ENCODE measurements around the gene HPSE2. TPM values are rescaled to one million over a fixed set of nuclear protein-coding genes. Genes with fewer than 3 reads are reported as not detected.

The HPSE2 gene
- polyA plus RNA-seq, 1 of the 3 experiments (the other 2 are of a cell fraction) = not detected

GRCh38 chr10:99045671-99046070, 190.0 kb downstream of the HPSE2 start:
- ChIA-PET CTCF (no interaction called here), POLR2A (no interaction called here)
- Histone ChIP-seq H2AFZ (ENCODE audit: low read depth) (no peak overlapping the region), H3K79me2 (ENCODE audit: insufficient read depth) (no peaks in the 10 kb centered on the region), H4K20me1 (ENCODE audit: insufficient read depth) (no peaks in the 10 kb centered on the region), H3K27me3 (ENCODE audit: insufficient read depth) (no peaks in the 10 kb centered on the region), H3K9me3 (no peaks in the 10 kb centered on the region), H3K4me3 (ENCODE audit: low read depth in 2 of 2, low read length in 1 of 2) (no peak overlapping the region), H3K4me2 (no peak overlapping the region), H3K9me2 (no peaks in the 10 kb centered on the region), H3K9ac (no peak overlapping the region), H3K27ac (ENCODE audit: low read depth in 2 of 2, low read length in 1 of 2) (no peak overlapping the region), H3K4me1 (ENCODE audit: control insufficient read depth in 1 of 2, insufficient read depth in 2 of 2, low read depth in 1 of 2, low read length in 1 of 2) (no peaks in the 10 kb centered on the region), H3F3A (replicated peaks; ENCODE audit: insufficient read depth) (no peaks in the 10 kb centered on the region), H3K36me3 (replicated peaks in 1 of 2; ENCODE audit: control insufficient read depth in 1 of 2, insufficient read depth in 2 of 2, low read length in 1 of 2) (no peaks in the 10 kb centered on the region)
- DNase-seq = no peak
- TF ChIP-seq IRF3 (IDR thresholded peaks at IDR 0.05; ENCODE audit: low read depth, low read length) (no peak), GATA2 (CRISPR knock-in tag; IDR thresholded peaks at IDR 0.05) (no peak), SMC3 (IDR thresholded peaks at IDR 0.05; ENCODE audit: low read depth, low read length) (no peak), FOSL2 (IDR thresholded peaks at IDR 0.05; ENCODE audit: borderline replicate concordance, low read depth) (no peak), ELF1 (IDR thresholded peaks at IDR 0.05) (no peak), RXRA (IDR thresholded peaks at IDR 0.05; ENCODE audit: borderline replicate concordance, low read depth) (no peak), TCF12 (IDR thresholded peaks at IDR 0.05) (no peak), USF2 (IDR thresholded peaks at IDR 0.05; ENCODE audit: borderline replicate concordance, low read depth, low read length) (no peak), RAD21 (IDR thresholded peaks at IDR 0.05; ENCODE audit: low read length) (no peak)

- no peak overlapping the region for H2AFZ ChIP-seq (ENCODE audit: low read depth)
- H3K9me2 ChIP-seq = no peaks in the 10 kb centered on the region
- no peaks in the 10 kb centered on the region for H3K36me3 ChIP-seq (replicated peaks in 1 of 2; ENCODE audit: control insufficient read depth in 1 of 2, insufficient read depth in 2 of 2, low read length in 1 of 2)
- TF ChIP-seq PBX3 (IDR thresholded peaks at IDR 0.05) (no peak), RFX5 (IDR thresholded peaks at IDR 0.05; ENCODE audit: low read length) (no peak), RCOR1 (IDR thresholded peaks at IDR 0.05; ENCODE audit: low read length) (no peak), FOXJ3 (CRISPR knock-in tag; IDR thresholded peaks at IDR 0.05) (no peak), TEAD4 (IDR thresholded peaks at IDR 0.05; ENCODE audit: borderline replicate concordance, insufficient read depth) (no peak), RAD21 (IDR thresholded peaks at IDR 0.05; ENCODE audit: low read length) (no peak), TCF12 (IDR thresholded peaks at IDR 0.05) (no peak)
- ChIA-PET POLR2A (no interaction called here), CTCF (interaction anchor here (1.1 to 1.7 kb wide), 2 partner anchors 13 to 204 kb away, joined by 3 read pairs; no protein-coding TSS in a partner anchor)
- no peak overlapping the region for H3K27ac ChIP-seq (ENCODE audit: low read depth in 2 of 2, low read length in 1 of 2)
- WGBS (ENCODE audit: low lambda C conversion rate) = 50% methylated on average over 8 of the region's 10 CpGs
- no peak overlapping the region for H3K4me3 ChIP-seq (ENCODE audit: low read depth in 2 of 2, low read length in 1 of 2)
- H3K4me1 ChIP-seq (ENCODE audit: control insufficient read depth in 1 of 2, insufficient read depth in 2 of 2, low read depth in 1 of 2, low read length in 1 of 2) = no peaks in the 10 kb centered on the region
- H4K20me1 ChIP-seq (ENCODE audit: insufficient read depth) = no peaks in the 10 kb centered on the region
- H3F3A ChIP-seq (replicated peaks; ENCODE audit: insufficient read depth) = no peaks in the 10 kb centered on the region
- DNase-seq = no peak
- H3K4me2 ChIP-seq = no peak overlapping the region
- no peak overlapping the region for H3K9ac ChIP-seq
- no peaks in the 10 kb centered on the region for H3K9me3 ChIP-seq
- no peaks in the 10 kb centered on the region for H3K79me2 ChIP-seq (ENCODE audit: insufficient read depth)
- H3K27me3 ChIP-seq (ENCODE audit: insufficient read depth) = no peaks in the 10 kb centered on the region
These were observed 193.4 kb downstream of the HPSE2 start for GRCh38 chr10:99042051-99042771.

All from SK-N-SH (cell line).